SIG-M5 treated with dmso at 0.1 percent for 504 hours (cell line): ENCODE data around the gene POLD2.

Experiments
- DNase-seq: peaks from one replicate; lab custom pipeline; 2025; ENCODE audit not compliant: unreplicated experiment; lab: John Stamatoyannopoulos, UW

Gene POLD2

GRCh38 chr7:44102846-44103565 is 20.3 kb downstream of the POLD2 start:
- no peak for DNase-seq

DNA sequence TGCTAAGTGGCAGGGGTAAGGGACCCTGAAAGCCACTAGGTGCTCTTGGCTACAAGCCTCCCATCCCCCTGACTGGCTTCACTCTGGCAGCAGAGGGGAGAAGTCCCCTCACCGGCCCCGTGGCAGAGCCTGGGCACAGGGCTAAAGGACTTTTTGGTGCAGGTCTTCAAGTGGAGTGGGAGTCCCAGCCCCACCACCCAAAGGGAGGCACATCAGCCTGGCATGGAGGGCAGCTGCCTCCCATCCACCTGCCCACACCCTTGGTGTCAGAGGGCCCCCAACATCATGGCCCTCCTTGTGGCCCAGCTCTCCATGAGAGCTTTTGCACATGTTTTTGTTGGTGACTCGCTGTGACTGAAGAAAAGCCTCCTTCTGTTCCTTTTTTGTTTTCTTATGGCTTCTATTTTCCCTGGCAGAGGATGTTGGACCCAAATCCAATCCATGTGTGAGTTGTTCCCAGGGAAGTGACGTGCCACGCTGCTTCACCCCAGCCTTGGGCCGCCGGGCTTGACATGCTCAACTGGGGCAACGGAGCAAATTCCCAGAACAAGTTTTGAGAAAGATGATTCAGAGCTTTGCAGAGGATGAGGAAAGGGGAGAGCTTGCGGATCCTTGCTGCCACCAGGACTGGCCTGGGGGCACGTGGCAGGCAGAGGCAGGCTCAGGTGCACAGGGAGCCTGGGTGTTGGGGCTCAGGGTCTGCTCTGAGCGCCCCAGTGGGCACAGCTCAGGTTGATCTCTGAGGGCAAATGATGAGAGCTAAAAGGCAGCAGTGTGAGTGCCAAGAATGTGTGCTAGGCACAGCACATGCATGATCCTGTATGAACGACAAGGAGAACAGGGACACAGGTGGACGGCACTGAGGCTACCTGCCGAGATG is 21.1 kb downstream of the POLD2 start:
- DNase-seq: no peak

GRCh38 chr7:44101303-44101965 is 21.9 kb downstream of the POLD2 start:
- DNase-seq: no peak

- DNase-seq: no peak
Measured at GRCh38 chr7:44100458-44101302, 22.7 kb downstream of the POLD2 start.

GRCh38 chr7:44099669-44100068 is 23.7 kb downstream of the POLD2 start:
- DNase-seq: no peak

GRCh38 chr7:44098092-44099068 is 25.0 kb downstream of the POLD2 start:
- no peak for DNase-seq

GRCh38 chr7:44097064-44097932 is 26.1 kb downstream of the POLD2 start:
- no peak for DNase-seq

- no peak for DNase-seq
Measured at GRCh38 chr7:44096326-44096881, 26.9 kb downstream of the POLD2 start.

- no peak for DNase-seq
Measured at GRCh38 chr7:44095781-44096180, 27.6 kb downstream of the POLD2 start.

- no peak for DNase-seq
Measured at GRCh38 chr7:44094883-44095592, 28.3 kb downstream of the POLD2 start.

DNA sequence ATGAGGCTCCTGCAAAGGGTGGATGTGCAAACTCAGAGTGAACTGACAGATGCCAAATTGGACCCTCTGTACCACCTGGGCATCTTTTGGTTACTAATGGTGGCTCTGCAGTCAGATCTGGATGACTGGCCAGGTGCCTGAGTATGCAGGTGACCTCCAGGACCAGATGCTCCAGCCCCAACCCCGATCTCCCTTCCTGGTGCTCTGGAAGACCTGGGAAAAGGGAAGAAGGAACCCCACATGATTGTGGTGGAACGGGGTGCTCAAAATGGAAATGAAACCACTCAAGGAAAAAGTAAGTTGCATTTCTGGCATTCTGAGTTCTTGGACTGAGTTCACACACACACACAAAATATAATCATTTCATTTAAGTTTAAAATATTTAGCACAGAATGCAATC is 29.0 kb downstream of the POLD2 start:
- DNase-seq: no peak

DNA sequence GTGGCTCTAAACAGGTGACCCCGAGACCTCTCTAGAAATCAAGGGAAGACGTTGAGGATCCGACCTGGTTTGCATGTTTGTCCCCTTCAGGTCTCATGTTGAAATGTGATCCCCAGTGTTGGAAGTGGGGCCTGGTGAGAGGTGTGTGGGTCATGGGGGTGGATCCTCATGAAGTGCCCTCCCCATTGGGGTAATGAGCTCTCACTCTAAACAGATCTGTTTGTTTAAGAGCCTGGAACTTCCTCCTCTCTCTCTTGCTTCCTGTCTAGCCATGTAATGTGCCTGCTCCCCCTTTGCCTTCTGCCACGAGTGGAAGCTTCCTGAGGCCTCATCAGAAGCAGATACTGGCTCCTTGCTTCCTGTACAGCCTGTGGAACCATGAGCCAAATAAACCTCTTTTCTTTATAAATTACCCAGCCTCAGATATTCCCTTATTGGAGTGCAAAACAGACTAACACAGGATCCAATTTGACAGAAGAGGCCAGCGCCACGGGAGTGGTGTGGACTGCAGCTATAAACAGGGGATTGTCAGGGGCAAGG is 30.2 kb downstream of the POLD2 start:
- no peak for DNase-seq

GRCh38 chr7:44087911-44088838 is 35.2 kb downstream of the POLD2 start:
- no peak for DNase-seq

DNA sequence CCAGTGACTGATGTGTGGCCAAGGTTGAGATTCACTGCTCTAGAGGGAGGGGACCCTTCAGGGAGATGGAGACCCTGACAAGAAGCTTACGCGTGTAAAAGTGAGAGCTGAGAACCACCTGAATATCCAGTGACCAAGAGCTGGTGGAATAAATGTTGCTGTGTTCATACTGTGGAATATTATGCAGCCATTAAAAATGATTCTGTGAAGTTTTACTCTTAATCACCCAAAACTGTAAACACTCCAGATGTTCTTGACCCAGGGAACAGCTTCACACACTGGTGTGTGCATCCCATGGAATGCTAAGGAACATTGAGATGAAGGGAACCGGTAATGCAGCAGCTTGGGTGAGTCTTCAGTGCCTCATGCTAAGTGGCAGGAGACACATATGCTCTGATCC is 36.7 kb downstream of the POLD2 start:
- DNase-seq: no peak

GRCh38 chr7:44085546-44085945 is 37.8 kb downstream of the POLD2 start:
- DNase-seq: no peak

- DNase-seq: no peak
Measured at GRCh38 chr7:44084701-44085100, 38.6 kb downstream of the POLD2 start.
